ENCODE measurements around the gene NOL3. TPM values are rescaled to one million over a fixed set of nuclear protein-coding genes. Genes with fewer than 3 reads are reported as not detected.

The NOL3 gene
- total and polyA plus RNA-seq, 5 experiments from 2014 or later = 0.70 to 1.6 TPM; not detected in 3

GRCh38 chr16:67148221-67148620, 22.1 kb upstream of the NOL3 start:
- H3K27ac Mint-ChIP-seq = no peak overlapping the region
- peaks cover 5 to 12% (median 7%) of the 10 kb centered on the region in 4 donors for H3K4me1 Mint-ChIP-seq
- POLR2A ChIA-PET = no interaction called here

DNA sequence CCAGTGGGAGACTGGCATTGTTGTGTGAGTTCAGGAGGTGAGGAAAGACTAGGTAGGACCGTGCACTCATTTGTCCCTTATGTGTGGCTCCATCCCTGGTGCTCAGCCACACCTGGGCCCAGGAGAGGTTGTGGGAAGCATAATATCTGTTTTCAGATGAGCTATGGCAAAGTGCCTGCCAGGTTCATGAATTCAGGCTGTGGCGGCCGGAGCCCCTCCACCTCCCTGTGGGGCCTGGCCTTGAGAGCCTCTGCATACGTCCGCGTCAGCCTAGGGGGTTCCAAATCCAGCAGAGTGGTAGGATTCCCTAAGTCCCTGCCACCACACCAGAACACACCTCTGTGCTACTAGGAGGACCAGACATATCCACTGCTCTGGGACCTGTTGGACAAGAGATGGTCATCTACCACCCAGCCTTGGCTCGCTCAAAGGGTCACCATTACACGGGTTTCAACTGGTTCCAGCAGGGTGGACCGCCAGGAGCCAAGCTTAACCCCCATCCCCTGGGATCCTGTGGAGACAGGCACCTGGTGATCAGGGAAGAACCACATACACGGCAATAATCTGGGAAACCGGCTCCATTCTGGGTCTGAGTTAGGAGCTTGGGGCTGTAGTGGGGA, 21.6 kb upstream of the NOL3 start:
- H3K27me3 Mint-ChIP-seq = peaks cover 0 to 23% (median 13%) of the 10 kb centered on the region in 5 donors
- no peaks in the 10 kb centered on the region for H3K9me3 Mint-ChIP-seq
- H3K36me3 Mint-ChIP-seq = peaks cover 0 to 49% (median 43%) of the 10 kb centered on the region in 3 donors
- ATAC-seq (no peak), DNase-seq (no peak)
- peaks cover 5 to 15% (median 8%) of the 10 kb centered on the region in 4 donors for H3K4me1 Mint-ChIP-seq
- POLR2A ChIA-PET = interaction anchor here (1.6 kb wide), 1 partner anchor 38 kb away, joined by 5 read pairs; the partner anchor contains the start of gene PHAF1
- peak overlapping the region in 7 of 10 donors; percentile 24 to 52 (median 48) for H3K4me3 Mint-ChIP-seq
- H3K27ac Mint-ChIP-seq = peak overlapping the region in 3 of 10 donors; percentile 8 to 53 (median 27)

More at GRCh38 chr16:67148221-67148620, 22.1 kb upstream of the NOL3 start:
- peak overlapping the region in 2 of 10 donors; percentile 48 for H3K4me3 Mint-ChIP-seq
- H3K36me3 Mint-ChIP-seq = peaks cover 3 to 54% (median 47%) of the 10 kb centered on the region in 3 donors
- ATAC-seq (no peak), DNase-seq (no peak)
- no peaks in the 10 kb centered on the region for H3K9me3 Mint-ChIP-seq
- peaks cover 0 to 26% (median 13%) of the 10 kb centered on the region in 5 donors for H3K27me3 Mint-ChIP-seq

DNA sequence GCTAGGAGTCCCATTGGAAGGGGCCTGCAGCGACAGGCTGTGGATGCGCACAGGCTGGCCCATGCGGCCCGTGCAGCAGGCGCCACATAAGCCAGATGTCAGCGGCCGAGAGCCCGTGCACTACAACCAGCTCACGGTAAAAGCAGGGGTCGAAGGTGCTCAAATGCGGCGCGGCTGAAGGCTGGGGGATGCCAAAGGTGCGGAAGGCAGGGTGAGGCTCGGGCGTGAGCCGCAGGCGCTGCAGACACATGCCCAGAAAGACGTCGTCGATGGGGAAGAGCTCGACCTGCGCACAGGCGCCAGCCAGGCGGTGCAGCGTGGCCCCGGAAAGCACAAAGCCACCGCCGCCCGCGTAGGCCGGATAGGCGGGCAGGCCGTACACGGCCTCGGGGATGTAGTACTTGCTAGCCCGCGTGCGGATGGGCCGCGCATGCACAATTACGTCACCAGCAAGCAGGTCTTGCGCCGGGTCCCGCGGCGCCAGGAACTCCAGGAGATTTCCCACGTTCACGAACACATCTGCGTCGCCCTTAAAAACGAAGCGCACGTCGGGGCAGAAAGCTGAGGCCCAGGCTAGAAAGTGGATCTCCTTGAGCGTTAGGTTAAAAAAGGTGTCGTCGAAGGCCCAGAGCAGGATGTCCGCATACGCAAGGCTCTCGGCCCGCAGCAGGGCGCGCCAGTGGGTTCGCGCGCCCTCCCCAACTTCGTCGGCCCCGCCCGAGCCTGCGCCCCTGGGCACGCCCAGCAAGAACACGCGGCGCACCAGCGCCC, 20.9 kb upstream of the NOL3 start:
- no peak for ATAC-seq
- H3K27ac Mint-ChIP-seq = peak overlapping the region in 3 of 10 donors; percentile 15 to 27 (median 25)

GRCh38 chr16:67150047-67150832, 20.1 kb upstream of the NOL3 start:
- H3K36me3 Mint-ChIP-seq = peaks cover 0 to 37% (median 30%) of the 10 kb centered on the region in 3 donors
- H3K27ac Mint-ChIP-seq = no peak overlapping the region
- POLR2A ChIA-PET = interaction anchor here (1.1 to 1.9 kb wide), 3 partner anchors 12 to 123 kb away, joined by 3 to 5 read pairs (median 5); partner anchors contain the start of gene PHAF1
- ATAC-seq (peak; percentile 62 to 78), DNase-seq (no peak)
- peaks cover 5 to 19% (median 12%) of the 10 kb centered on the region in 4 donors for H3K4me1 Mint-ChIP-seq
- H3K27me3 Mint-ChIP-seq = peaks cover 0 to 23% (median 13%) of the 10 kb centered on the region in 5 donors
- H3K4me3 Mint-ChIP-seq = peak overlapping the region in 5 of 10 donors; percentile 16 to 83 (median 66)
- H3K9me3 Mint-ChIP-seq = no peaks in the 10 kb centered on the region

More for the DNA sequence above, 20.9 kb upstream of the NOL3 start:
- peaks cover 0 to 43% (median 38%) of the 10 kb centered on the region in 3 donors for H3K36me3 Mint-ChIP-seq
- H3K27me3 Mint-ChIP-seq = peaks cover 0 to 23% (median 13%) of the 10 kb centered on the region in 5 donors
- peak overlapping the region in 5 of 10 donors; percentile 24 to 52 (median 50) for H3K4me3 Mint-ChIP-seq
- POLR2A ChIA-PET = interaction anchor here (0.6 to 1.6 kb wide), 2 partner anchors 39 to 616 kb away, joined by 5 read pairs; partner anchors contain the start of gene PHAF1
- DNase-seq = no peak
- no peaks in the 10 kb centered on the region for H3K9me3 Mint-ChIP-seq
- peaks cover 5 to 17% (median 10%) of the 10 kb centered on the region in 4 donors for H3K4me1 Mint-ChIP-seq

DNA sequence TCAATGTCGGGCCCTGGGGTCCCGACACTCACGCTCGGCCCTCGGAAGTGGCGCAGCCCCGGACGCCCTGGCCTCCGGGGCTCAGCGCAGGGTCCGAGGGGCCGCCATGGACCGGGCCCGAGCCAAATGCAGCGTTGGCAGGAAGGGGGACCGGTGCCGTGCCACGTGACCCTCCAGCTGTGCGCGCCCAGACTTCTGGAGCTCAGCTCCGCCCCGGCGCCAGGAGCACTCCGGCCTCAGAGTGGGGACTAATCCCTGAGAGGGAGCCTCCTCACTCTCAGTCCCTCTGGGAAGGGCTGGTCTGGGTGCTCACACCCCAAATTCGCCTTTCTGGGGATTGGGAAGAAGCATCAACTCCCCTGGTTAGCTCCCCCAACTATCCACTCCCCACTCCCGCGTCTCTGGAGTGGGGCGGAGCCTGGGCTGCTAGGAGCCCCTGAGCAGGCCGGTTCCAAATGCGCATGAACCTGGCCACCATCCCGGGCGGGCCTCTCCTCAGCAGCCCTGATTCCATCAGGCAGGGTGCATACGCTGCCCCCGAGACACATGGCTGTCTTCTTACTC, 19.4 kb upstream of the NOL3 start, which contains the start of gene B3GNT9:
Gene B3GNT9 (minus strand): TSS at position 166 of the 564 bp plus-strand sequence. CDS start 513 bp downstream, outside the sequence.
- ATAC-seq (peak; percentile 13 to 29), DNase-seq (no peak)
- Mint-ChIP-seq H3K9me3 (no peaks in the 10 kb centered on the region), H3K27ac (peak within 1 kb of the TSS in 3 of 10 donors; percentile 17 to 55 (median 43)), H3K4me3 (peak within 1 kb of the TSS; percentile 56 to 86 (median 70)), H3K4me1 (peaks cover 6 to 23% (median 14%) of the 10 kb centered on the region in 4 donors), H3K27me3 (peaks cover 0 to 23% (median 13%) of the 10 kb centered on the region in 5 donors), H3K36me3 (peaks cover 0 to 31% (median 24%) of the 10 kb centered on the region in 3 donors)
- POLR2A ChIA-PET = interaction anchor here (1.1 to 1.9 kb wide), 3 partner anchors 12 to 124 kb away, joined by 3 to 5 read pairs (median 3); no protein-coding TSS in a partner anchor

DNA sequence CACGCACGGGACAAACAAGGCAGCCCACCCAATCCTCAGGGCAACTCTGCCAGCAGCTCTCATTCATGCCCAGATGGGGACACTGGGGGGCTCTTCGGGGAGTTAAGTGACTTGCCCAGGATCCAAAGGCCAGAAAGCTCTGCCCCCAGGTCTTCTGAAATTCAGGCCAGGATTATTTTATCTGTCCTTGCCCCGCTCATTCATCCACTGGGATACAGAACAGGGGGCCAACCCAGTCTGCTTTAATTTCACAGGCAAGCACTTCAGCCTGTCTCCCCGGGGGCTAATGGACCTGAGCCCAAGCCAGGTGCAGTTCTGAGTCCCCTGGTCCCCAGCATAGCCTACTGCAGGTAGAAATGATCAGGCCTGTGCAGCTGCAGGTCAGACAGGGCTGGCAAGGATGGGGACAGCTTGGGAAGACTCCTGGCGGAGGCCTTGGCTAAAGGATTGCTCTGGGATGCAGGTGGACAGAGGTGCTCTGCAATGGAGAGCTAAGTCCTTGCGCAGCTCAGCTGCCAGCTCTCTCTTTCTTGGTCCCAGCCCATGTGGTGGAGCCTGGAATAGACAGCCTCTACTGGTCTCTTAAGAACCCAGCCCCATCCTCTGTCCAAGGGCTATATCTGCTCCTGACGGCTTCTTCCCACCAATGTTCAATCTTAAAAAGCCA, 18.8 kb upstream of the NOL3 start:
- peak overlapping the region; percentile 33 to 86 (median 70) for H3K4me3 Mint-ChIP-seq
- H3K9me3 Mint-ChIP-seq = no peaks in the 10 kb centered on the region
- POLR2A ChIA-PET = interaction anchor here (1.1 to 1.9 kb wide), 3 partner anchors 11 to 124 kb away, joined by 3 to 5 read pairs (median 3); no protein-coding TSS in a partner anchor
- ATAC-seq (no peak), DNase-seq (no peak)
- H3K27ac Mint-ChIP-seq = peak overlapping the region in 2 of 10 donors; percentile 43 to 55
- peaks cover 8 to 29% (median 17%) of the 10 kb centered on the region in 4 donors for H3K4me1 Mint-ChIP-seq
- peaks cover 0 to 24% (median 18%) of the 10 kb centered on the region in 3 donors for H3K36me3 Mint-ChIP-seq
- peaks cover 0 to 23% (median 13%) of the 10 kb centered on the region in 5 donors for H3K27me3 Mint-ChIP-seq

DNA sequence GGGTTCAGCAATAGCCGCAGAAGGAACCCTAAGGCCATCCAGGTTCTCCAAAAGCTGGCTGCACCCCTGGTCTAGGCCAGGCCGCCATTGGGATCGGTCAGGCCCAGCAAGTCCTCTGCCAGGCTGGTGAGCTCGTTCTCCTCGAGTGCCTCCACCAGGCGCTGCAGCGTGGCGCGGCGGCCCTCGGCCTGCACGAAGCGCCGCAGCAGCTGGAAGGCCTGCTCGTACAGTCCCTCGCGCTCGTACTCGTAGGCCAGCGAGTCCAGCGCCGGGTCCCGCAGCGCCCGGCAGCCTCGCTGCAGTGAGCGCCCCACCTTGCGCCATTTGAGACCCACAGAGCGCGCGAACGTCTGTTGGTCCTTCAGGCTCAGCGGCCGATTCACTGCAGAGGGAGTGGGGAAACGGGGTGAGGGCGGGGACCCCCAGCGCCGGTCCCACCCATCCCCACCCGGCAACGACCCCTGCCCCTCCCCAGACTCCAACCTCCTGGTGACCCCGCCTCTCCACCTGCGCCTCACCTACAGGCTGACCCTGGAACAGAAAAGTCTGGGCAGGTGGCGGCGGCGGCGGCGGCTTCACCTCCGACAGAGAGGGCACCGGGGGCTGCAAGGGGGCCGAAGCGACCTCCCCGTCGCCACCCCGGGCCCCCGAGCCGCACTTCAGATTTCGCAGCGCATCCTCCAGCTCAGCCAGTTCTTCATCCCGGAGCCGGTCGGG, 15.6 kb upstream of the NOL3 start:
- DNase-seq = no peak
- Mint-ChIP-seq H3K4me1 (peaks cover 26 to 52% (median 40%) of the 10 kb centered on the region in 4 donors), H3K9me3 (no peaks in the 10 kb centered on the region), H3K27ac (no peak overlapping the region), H3K36me3 (peaks cover 0 to 2% (median 0%) of the 10 kb centered on the region in 3 donors), H3K4me3 (peak overlapping the region in 7 of 10 donors; percentile 55 to 77 (median 71)), H3K27me3 (peaks cover 0 to 7% (median 0%) of the 10 kb centered on the region in 5 donors)
- ATAC-seq = peak in 1 of 2 donors; percentile 1
- POLR2A ChIA-PET = interaction anchor here (0.5 to 1.2 kb wide), 6 partner anchors 19 to 154 kb away, joined by 3 to 6 read pairs (median 6); no protein-coding TSS in a partner anchor

- peak; percentile 48 to 52 for ATAC-seq
- peak overlapping the region in 2 of 10 donors; percentile 51 to 59 for H3K27ac Mint-ChIP-seq
- H3K36me3 Mint-ChIP-seq = peaks cover 0 to 2% (median 0%) of the 10 kb centered on the region in 3 donors
- H3K4me3 Mint-ChIP-seq = peak overlapping the region in 9 of 10 donors; percentile 54 to 77 (median 69)
- H3K4me1 Mint-ChIP-seq = peaks cover 28 to 56% (median 43%) of the 10 kb centered on the region in 4 donors
- peak; percentile 53 to 89 (median 78) for DNase-seq
- H3K27me3 Mint-ChIP-seq = peaks cover 0 to 13% (median 0%) of the 10 kb centered on the region in 5 donors
- H3K9me3 Mint-ChIP-seq = no peaks in the 10 kb centered on the region
- POLR2A ChIA-PET = interaction anchor here (0.5 to 1.2 kb wide), 5 partner anchors 72 to 155 kb away, joined by 3 to 6 read pairs (median 5); no protein-coding TSS in a partner anchor
These were observed 14.8 kb upstream of the NOL3 start for GRCh38 chr16:67155295-67156142.

DNA sequence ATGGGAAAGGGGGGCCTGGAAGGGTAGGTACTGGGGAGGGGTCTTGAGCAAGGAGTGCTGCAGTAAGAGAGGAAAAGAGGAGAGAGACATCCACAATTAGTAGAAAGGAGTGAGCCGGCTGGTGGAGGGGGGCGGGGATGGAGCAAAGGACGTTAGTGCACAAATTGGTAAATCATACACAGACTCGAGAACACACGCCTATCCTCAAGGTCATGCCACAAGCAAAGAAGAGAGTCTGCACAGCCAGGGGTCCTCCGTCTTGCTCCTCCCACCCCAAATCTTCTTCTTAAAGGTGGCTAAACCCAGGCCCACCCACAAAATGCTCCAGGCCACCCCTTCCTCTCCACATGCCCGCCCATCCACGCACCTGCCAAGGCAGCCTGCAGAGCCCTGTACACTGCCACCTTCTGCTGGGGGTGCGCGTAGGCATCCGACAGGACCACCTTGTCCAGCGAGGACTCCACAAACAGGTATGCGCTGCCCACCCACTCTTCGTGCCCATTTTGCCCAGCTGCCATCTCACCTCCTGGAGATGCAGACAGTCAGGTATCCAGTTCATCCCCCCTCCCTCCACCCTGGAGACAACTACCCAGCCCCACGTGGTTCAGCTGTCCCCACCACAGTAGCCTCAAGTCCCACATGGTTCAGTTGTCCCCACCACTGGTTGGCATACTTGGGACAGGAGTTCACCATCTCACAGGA, 14.0 kb upstream of the NOL3 start:
- DNase-seq (peak in 1 of 10 donors; percentile 54), ATAC-seq (no peak)
- POLR2A ChIA-PET = no interaction called here
- Mint-ChIP-seq H3K4me3 (peak overlapping the region in 7 of 10 donors; percentile 4 to 56 (median 19)), H3K9me3 (no peaks in the 10 kb centered on the region), H3K36me3 (peaks cover 0 to 4% (median 0%) of the 10 kb centered on the region in 3 donors), H3K4me1 (peaks cover 28 to 60% (median 45%) of the 10 kb centered on the region in 4 donors), H3K27me3 (peaks cover 2 to 13% (median 7%) of the 10 kb centered on the region in 5 donors), H3K27ac (peak overlapping the region in 6 of 10 donors; percentile 18 to 93 (median 54))

All from naive thymus-derived CD8-positive, alpha-beta T cell (primary cell).